GM13976 (cell line): ENCODE results near the gene MAPK14.

ENCODE experiments used
- DNase-seq: peaks from one replicate; pipeline ENCODE4 v3.0.0; 2012; ENCODE audit warnings: low spot score
- CTCF ChIP-seq: IDR thresholded peaks from 2 replicates; pipeline ENCODE4 v1.5.1; 2012; ENCODE audit warnings: borderline replicate concordance, mild to moderate bottlenecking; ENCODE audit not compliant: insufficient read depth; ENCODE audit errors: extremely low read depth, missing control alignments, control extremely low read depth
- in situ Hi-C: fragments of 300-500 bp; cut with MboI; formaldehyde crosslinking; loops from one replicate; pipeline ENCODE4 v1.12.0; 2022; ENCODE audit warnings: low sequenced_read_pairs, mixed read lengths, inconsistent platforms; ENCODE audit not compliant: unreplicated experiment

MAPK14 gene

GRCh38 chr6:36049582-36049981 is 22.0 kb downstream of the MAPK14 start:
- no peak for DNase-seq
- in situ Hi-C loops = no loop called here
- TF ChIP-seq CTCF = no peak

GRCh38 chr6:36050305-36050704 is 22.7 kb downstream of the MAPK14 start:
- in situ Hi-C loops = no loop called here
- DNase-seq = no peak
- no peak for TF ChIP-seq CTCF

- in situ Hi-C loops = no loop called here
- TF ChIP-seq CTCF = no peak
- no peak for DNase-seq
These were observed 23.5 kb downstream of the MAPK14 start for GRCh38 chr6:36050947-36051710.

- in situ Hi-C loops = no loop called here
- no peak for DNase-seq
- TF ChIP-seq CTCF = no peak
These were observed 24.5 kb downstream of the MAPK14 start for GRCh38 chr6:36052097-36052496.

GRCh38 chr6:36053878-36054277 is 26.3 kb downstream of the MAPK14 start:
- DNase-seq = no peak
- no peak for TF ChIP-seq CTCF
- in situ Hi-C loops = no loop called here

- DNase-seq = no peak
- in situ Hi-C loops = no loop called here
- no peak for TF ChIP-seq CTCF
These were observed 26.8 kb downstream of the MAPK14 start for GRCh38 chr6:36054415-36054814.
